DOHH2 (cell line): ENCODE measurements around the gene FAM234B.
"Not testable (repeated sequence)": the region's sequence is repeated elsewhere in the genome, so short reads cannot be mapped to it uniquely, and the experiment has no call there.

ENCODE experiments used
- H3F3A ChIP-seq: fragments of 200-600 bp; sonication (generic), shearing (Covaris generic); 2 replicates; pipeline ENCODE4 v1.6.0; 2016; ENCODE audit warnings: antibody characterized with exemption, mild to moderate bottlenecking; ENCODE audit not compliant: control insufficient read depth, insufficient read depth
- H3K27ac ChIP-seq: fragments of 200-600 bp; sonication (generic); 2 replicates; pipeline ENCODE4 v1.5.1; 2014; ENCODE audit warnings: low read depth, mild to moderate bottlenecking, low read length, moderate library complexity
- H3K27me3 ChIP-seq: fragments of 200-600 bp; sonication (generic); 2 replicates; pipeline ENCODE4 v1.6.1; 2014; ENCODE audit warnings: mild to moderate bottlenecking, low read length, mixed read lengths; ENCODE audit not compliant: control insufficient read depth
- H3K36me3 ChIP-seq: fragments of 200-600 bp; sonication (generic); 2 replicates; pipeline ENCODE4 v1.6.1; 2014; ENCODE audit warnings: mild to moderate bottlenecking, low read length, moderate library complexity, mixed read lengths; ENCODE audit not compliant: control insufficient read depth
- H3K4me1 ChIP-seq: fragments of 200-600 bp; sonication (generic); 2 replicates; pipeline ENCODE4 v1.6.1; 2014; ENCODE audit warnings: mild to moderate bottlenecking, low read length, mixed read lengths; ENCODE audit not compliant: control insufficient read depth
- H3K4me2 ChIP-seq: fragments of 200-600 bp; sonication (generic); 2 replicates; pipeline ENCODE4 v1.6.0; 2014; ENCODE audit warnings: mild to moderate bottlenecking, low read length, moderate library complexity
- H3K4me3 ChIP-seq: fragments of 200-600 bp; sonication (generic); 2 replicates; pipeline ENCODE4 v1.5.1; 2014; ENCODE audit warnings: mild to moderate bottlenecking, low read length, mixed read lengths
- H3K79me2 ChIP-seq: fragments of 200-600 bp; sonication (generic); 2 replicates; pipeline ENCODE4 v1.6.1; 2014; ENCODE audit warnings: mild to moderate bottlenecking, low read length, mixed read lengths; ENCODE audit not compliant: control insufficient read depth
- H3K9me2 ChIP-seq: fragments of 200-600 bp; sonication (generic); replicated peaks from 2 replicates; pipeline ENCODE4 v1.6.1; 2014; ENCODE audit warnings: mild to moderate bottlenecking, low read length, mixed read lengths; ENCODE audit not compliant: control insufficient read depth
- H3K9me3 ChIP-seq: fragments of 200-600 bp; sonication (generic); 2 replicates; pipeline ENCODE4 v1.6.1; 2014; ENCODE audit warnings: antibody characterized with exemption, low read length, mixed read lengths; ENCODE audit not compliant: control insufficient read depth, insufficient read depth
- H4K20me1 ChIP-seq: fragments of 200-600 bp; sonication (generic); 2 replicates; pipeline ENCODE4 v1.6.0; 2014; ENCODE audit warnings: low read depth, mild to moderate bottlenecking, antibody characterized with exemption, low read length, moderate library complexity; ENCODE audit not compliant: control insufficient read depth, insufficient read depth
- EZH2phosphoT487 ChIP-seq: fragments of 200-600 bp; sonication (generic); IDR thresholded peaks from 2 replicates; pipeline ENCODE4 v1.6.1; 2017; ENCODE audit warnings: borderline replicate concordance, mild to moderate bottlenecking, antibody characterized with exemption, low read length, moderate library complexity, mixed read lengths
- TF ChIP-seq, protein P1 (sequence below): fragments of 200-600 bp; sonication (generic); IDR thresholded peaks from one replicate; pipeline ENCODE4 v1.5.1; 2014; ENCODE audit warnings: antibody characterized with exemption, mild to moderate bottlenecking, low read depth, low read length; ENCODE audit not compliant: poor library complexity, severe bottlenecking

The FAM234B gene

DNA sequence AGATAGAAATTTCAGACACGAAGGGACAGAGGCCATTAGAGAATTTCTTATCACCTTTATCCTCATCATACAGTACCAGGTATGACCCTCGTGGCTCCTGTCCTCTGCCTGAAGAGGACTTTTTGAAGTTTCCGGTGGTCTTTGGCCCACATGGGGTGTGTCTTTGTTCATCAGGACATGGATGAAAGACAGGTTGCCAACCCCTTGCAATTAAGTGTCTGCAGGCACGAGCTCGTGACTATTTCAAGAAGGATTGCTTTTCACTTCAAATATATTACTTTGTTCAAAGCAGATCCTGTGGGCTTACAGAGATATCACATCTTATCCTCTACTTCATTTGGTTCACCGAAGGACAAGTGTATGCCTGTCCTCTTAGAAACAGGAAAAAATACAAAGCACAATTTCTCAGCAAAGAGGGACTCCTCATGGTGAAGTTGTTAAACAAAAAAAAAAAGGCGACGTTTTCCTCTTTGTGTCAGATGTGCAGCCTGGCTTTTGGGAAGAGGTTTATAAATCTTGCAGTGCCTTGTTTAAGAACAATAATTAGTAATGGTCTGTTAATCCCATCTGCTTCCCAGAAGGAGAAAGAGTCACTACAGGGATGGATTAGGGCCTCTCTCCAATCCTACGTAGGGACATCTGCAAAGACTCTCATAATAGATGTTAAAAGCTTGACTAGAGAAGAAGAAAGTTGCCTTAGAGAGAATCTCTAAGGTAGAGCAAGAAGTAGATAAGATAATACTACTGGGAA, 13.5 kb upstream of the FAM234B start:
- no peaks in the 10 kb centered on the region for H3K36me3 ChIP-seq
- H3K27ac ChIP-seq = no peak overlapping the region
- H3K9me2 ChIP-seq = no peaks in the 10 kb centered on the region
- TF ChIP-seq, protein P1, sequence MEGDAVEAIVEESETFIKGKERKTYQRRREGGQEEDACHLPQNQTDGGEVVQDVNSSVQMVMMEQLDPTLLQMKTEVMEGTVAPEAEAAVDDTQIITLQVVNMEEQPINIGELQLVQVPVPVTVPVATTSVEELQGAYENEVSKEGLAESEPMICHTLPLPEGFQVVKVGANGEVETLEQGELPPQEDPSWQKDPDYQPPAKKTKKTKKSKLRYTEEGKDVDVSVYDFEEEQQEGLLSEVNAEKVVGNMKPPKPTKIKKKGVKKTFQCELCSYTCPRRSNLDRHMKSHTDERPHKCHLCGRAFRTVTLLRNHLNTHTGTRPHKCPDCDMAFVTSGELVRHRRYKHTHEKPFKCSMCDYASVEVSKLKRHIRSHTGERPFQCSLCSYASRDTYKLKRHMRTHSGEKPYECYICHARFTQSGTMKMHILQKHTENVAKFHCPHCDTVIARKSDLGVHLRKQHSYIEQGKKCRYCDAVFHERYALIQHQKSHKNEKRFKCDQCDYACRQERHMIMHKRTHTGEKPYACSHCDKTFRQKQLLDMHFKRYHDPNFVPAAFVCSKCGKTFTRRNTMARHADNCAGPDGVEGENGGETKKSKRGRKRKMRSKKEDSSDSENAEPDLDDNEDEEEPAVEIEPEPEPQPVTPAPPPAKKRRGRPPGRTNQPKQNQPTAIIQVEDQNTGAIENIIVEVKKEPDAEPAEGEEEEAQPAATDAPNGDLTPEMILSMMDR = no peak
- TF ChIP-seq EZH2phosphoT487 = no peak
- no peaks in the 10 kb centered on the region for H3K9me3 ChIP-seq
- peaks cover 41% of the 10 kb centered on the region for H3K27me3 ChIP-seq
- no peaks in the 10 kb centered on the region for H3F3A ChIP-seq
- no peaks in the 10 kb centered on the region for H3K4me1 ChIP-seq
- no peak overlapping the region for H3K4me2 ChIP-seq
- no peak overlapping the region for H3K4me3 ChIP-seq
- H3K79me2 ChIP-seq = no peaks in the 10 kb centered on the region
- H4K20me1 ChIP-seq = no peaks in the 10 kb centered on the region

DNA sequence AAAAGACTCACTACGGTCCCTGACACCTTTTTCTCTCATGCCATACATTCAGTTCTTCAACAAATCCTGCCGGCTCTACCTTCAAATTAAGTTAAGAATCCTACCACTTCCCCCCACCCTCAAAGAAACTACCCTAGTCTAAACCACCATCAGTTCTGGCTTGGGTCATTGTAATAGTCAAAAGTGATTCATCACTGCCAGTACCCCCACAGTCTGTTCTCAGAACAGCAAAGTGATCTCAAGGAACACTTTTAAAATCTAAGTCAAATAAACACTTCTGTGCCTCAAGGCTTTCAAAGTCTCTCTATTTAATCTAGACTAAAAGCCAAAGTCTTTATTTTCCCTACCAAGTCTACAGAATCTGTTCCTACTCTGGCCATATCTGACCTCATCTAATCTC, 12.0 kb upstream of the FAM234B start:
- no peak overlapping the region for H3K4me3 ChIP-seq
- no peaks in the 10 kb centered on the region for H3K9me3 ChIP-seq
- no peak overlapping the region for H3K4me2 ChIP-seq
- TF ChIP-seq, protein P1 = no peak
- TF ChIP-seq EZH2phosphoT487 = no peak
- H3K79me2 ChIP-seq = no peaks in the 10 kb centered on the region
- H3K9me2 ChIP-seq = no peaks in the 10 kb centered on the region
- no peaks in the 10 kb centered on the region for H3F3A ChIP-seq
- H3K27ac ChIP-seq = no peak overlapping the region
- H3K36me3 ChIP-seq = no peaks in the 10 kb centered on the region
- H3K27me3 ChIP-seq = peaks cover 33% of the 10 kb centered on the region
- no peaks in the 10 kb centered on the region for H3K4me1 ChIP-seq
- no peaks in the 10 kb centered on the region for H4K20me1 ChIP-seq

DNA sequence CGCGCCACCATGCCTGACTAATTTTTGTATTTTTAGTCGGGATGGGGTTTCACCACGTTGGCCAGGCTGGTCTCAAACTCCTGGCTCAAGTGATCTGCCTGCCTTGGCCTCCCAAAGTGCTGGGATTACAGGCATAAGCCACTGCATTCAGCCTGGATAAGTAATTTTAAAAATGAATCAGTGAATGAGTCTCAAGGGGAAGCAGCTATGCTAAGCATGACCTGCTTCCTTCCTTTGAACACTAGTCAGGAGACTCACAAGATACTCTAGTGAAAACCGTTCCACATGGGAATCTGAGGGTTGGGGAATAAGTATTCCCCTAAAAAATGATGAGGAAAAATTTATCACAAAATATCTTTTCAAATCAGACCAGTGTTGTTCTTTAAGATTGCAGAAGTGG, 10.7 kb upstream of the FAM234B start:
- Histone ChIP-seq H3K9me2 (no peaks in the 10 kb centered on the region), H3F3A (no peaks in the 10 kb centered on the region), H3K4me3 (no peak overlapping the region), H3K36me3 (no peaks in the 10 kb centered on the region), H3K27ac (no peak overlapping the region), H3K4me1 (no peaks in the 10 kb centered on the region), H3K27me3 (peaks cover 29% of the 10 kb centered on the region), H3K4me2 (no peak overlapping the region), H4K20me1 (no peaks in the 10 kb centered on the region), H3K9me3 (no peaks in the 10 kb centered on the region), H3K79me2 (no peaks in the 10 kb centered on the region)
- TF ChIP-seq, protein P1 = no peak
- TF ChIP-seq EZH2phosphoT487 = no peak

DNA sequence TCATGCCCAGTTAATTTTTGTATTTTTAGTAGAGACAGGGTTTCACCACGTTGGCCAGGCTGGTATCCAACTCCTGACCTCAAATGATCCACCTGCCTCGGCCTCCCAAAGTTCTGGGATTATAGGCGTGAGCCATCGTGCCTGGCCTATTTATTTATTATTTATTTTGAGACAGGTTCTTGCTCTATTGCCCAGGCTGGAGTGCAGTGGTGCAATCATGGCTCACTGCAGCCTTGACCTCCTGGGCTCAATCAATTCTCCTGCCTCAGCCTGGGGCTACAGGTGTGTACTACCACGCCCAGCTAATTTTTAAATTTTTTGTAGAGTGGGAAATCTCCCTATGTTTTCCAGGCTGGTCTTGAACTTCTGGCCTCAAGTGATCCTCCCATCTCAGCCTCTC, 8.8 kb upstream of the FAM234B start:
- H3K79me2 ChIP-seq, H4K20me1 ChIP-seq, H3K9me3 ChIP-seq, H3K4me3 ChIP-seq, H3K9me2 ChIP-seq, H3K4me1 ChIP-seq, H3K4me2 ChIP-seq, H3F3A ChIP-seq, H3K36me3 ChIP-seq, H3K27ac ChIP-seq: not testable (repeated sequence)
- H3K27me3 ChIP-seq = peaks cover 22% of the 10 kb centered on the region
